Measurements from ENCODE around the gene CT55. TPM values are rescaled to one million over a fixed set of nuclear protein-coding genes. Genes with fewer than 3 reads are reported as not detected.
"Not testable (repeated sequence)": the region's sequence is repeated elsewhere in the genome, so short reads cannot be mapped to it uniquely, and the experiment has no call there.

The CT55 gene
- not detected for total RNA-seq

DNA sequence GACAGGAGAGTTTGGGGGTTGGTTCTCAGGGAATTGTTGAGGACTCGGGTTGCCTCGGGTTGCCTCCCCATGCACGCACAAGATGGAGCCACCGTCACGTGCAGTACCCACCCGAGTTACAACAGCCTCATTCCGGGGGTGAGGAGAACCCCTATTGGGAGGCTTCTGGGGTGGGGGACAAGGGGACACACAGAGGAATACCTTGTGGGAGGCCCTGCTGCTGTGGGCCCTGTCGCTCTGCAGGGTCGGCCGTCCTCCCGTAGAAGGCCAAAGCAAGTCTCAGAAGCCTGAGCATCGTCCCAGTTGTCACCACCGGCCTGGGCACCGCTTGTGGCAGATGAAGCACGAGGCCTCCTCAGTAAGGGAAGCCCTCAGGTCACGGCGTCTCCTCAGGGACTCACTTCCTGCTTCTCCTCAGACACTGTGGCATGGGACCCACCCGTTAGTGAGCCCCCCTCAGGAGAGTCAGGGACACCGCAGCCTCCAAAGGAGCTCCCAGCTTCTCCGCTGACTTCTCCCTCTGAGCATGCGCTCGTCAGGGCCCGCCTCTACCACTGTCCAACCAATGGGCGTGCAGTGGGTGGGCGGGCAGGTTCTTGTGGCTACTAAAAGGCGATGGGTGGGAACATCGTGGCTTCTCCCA, at the start of gene CT55:
Gene CT55, minus strand, starts transcription at position 522 of the 643 bp plus-strand sequence. Its CDS starts 227 bp downstream, at position 295.
- DNase-seq (ENCODE audit: low read depth in 2 of 3, low spot score in 2 of 3): no peak

GRCh38 chrX:135213200-135213844, 42.1 kb upstream of the CT55 start:
- DNase-seq (ENCODE audit: low read depth in 2 of 3, low spot score in 2 of 3): no peak

GRCh38 chrX:135206427-135206826, 35.2 kb upstream of the CT55 start:
- DNase-seq (ENCODE audit: low read depth in 2 of 3, low spot score in 2 of 3): not testable (repeated sequence)

DNA sequence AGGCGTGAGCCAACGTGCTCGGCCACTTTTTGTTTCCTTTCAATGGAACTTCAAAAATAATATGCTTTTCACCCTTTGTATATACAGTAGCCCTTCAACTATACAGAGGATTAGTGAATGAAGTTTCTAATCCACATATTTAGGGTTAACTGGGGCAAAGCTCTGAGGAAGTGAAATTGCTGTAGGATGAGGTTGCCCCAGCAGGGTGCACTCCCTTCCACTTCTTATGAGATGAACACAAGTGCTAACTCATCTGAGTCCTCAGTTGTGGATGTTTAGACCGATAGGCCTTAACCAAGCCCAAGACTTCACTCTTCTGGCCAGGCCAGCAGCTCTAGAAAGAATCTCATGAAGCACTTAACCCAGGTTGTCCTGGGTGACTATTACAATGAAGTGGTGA, 29.1 kb upstream of the CT55 start:
- DNase-seq (ENCODE audit: low read depth in 2 of 3, low spot score in 2 of 3): no peak

DNA sequence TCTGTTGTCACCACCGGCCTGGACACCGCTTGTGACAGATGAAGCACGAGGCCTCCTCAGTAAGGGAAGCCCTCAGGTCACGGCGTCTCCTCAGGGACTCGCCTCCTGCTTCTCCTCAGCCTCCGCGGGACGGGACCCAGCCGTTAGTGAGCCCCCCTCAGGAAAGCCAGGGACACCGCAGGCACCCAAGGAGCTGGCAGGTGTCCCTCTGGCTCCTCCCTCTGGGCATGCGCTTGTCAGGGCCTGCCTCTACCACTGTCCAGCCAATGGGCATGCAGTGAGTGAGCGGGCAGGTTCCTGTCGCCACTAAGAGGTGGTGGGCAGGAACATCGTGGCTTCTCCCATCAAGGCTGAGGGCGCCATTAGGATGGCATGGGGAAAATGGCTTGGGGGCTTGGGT, 23.5 kb upstream of the CT55 start:
- no peak for DNase-seq (ENCODE audit: low read depth in 2 of 3, low spot score in 2 of 3)

DNA sequence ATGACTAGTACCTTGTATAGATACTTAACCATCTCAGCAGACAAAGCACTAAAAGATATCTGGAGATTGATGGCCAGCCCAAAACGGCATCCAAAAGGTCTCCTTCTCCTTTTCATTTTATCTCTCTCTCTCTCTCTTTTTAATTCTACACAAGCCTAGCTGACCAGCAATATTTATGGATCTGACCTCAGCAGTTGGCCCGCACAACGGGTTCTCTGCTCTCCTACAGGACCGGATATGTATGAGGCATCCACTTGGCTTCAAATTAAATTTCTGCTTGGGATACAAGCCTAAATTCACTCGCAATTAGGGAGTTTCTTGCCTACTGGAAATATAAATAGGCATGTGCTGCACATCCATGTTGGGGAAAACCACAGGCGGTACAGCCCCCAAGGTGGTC, 22.5 kb upstream of the CT55 start:
- no peak for DNase-seq (ENCODE audit: low read depth in 2 of 3, low spot score in 2 of 3)

DNA sequence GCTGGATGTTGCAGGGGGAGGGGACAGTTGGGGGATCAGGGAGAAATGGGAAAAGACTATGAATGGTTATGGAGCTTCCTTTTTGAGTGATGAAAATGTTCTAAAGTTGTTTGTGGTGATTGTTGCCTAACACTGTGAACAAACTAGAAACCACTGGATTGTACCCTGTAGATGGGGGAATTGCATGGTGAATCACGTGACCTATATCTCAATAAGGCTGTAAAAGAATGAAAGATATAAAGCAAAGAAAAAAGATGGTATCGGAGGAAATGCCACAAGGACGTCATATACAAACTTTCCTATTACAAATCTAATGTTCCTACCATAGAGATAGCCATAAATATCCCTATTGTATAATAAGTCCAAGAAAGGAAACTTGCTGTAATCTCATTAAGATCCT, 20.6 kb upstream of the CT55 start:
- no peak for DNase-seq (ENCODE audit: low read depth in 2 of 3, low spot score in 2 of 3)

DNA sequence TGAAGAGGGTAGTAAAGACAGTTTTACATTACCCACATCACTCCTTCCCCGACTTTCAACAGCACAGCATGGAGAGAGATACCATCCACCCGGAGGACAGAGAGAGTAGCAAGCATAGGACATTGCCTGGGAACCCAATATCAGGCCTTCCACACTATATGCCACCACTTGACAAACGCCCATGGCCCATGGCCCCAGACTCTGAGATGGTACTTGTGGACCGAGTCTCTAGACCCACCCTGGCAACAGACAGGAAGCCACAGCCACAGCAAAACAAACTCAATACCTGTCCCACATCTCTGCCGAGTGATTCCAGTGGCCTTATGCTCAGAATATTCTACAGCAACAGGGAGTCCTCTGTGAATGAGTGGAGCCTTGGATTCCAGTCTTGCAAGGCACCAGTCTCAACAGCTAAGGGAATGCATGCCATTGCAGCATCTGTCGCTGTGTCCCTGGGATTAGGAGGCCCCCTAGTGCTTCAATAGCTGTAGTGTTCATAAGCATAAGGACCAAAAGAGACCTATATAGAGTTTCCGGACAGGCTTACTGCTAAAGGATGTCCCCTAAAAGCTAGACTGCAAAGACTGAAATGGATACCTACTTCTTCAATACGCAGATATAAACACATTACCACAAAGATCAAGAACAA, 14.7 kb upstream of the CT55 start:
- DNase-seq (ENCODE audit: low read depth in 2 of 3, low spot score in 2 of 3): peak; percentile 5 to 63 (median 28)

GRCh38 chrX:135178636-135179035, 7.4 kb upstream of the CT55 start:
- no peak for DNase-seq (ENCODE audit: low read depth in 2 of 3, low spot score in 2 of 3)

DNA sequence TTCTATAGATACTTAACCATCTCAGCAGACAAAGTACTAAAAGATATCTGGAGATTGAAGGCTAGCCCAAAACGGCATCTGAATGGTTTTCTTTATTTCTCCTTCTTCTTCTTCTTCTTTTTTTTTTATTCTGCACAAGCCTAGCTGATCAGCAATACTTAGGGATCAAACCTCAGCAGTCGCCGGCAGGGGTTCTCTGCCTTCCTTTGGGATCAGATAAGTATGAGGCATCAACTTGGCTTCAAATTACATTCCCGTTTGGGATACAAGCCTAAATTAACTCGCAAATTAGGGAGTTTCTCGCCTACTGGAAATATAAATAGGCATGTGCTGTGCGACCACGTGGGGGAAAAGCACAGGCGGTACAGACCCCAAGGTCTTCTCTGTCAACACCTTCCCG, 730 bp downstream of the CT55 start:
- DNase-seq (ENCODE audit: low read depth in 2 of 3, low spot score in 2 of 3): no peak

DNA sequence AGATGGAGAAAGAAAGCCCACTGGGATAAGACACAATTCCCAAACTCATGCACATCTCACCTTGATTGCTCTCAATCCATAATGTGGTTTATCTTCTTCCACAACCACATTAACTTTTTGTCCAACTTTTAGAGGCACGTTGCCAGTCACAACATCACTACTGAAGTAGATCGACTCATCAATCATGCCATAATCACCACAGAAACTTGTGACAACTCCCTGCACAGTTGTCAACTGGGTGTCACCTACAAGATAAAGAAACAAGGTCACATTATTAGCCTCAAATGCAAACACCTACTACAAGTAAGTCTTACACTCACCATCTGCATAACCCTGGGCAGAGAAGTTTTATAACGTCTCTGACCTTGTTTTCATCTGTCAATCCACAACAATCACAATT, 1.7 kb downstream of the CT55 start:
- not testable (repeated sequence) for DNase-seq (ENCODE audit: low read depth in 2 of 3, low spot score in 2 of 3)

GRCh38 chrX:135168486-135168885, 2.7 kb downstream of the CT55 start:
- peak in 1 of 3 donors; percentile 34 for DNase-seq (ENCODE audit: low read depth in 2 of 3, low spot score in 2 of 3)

DNA sequence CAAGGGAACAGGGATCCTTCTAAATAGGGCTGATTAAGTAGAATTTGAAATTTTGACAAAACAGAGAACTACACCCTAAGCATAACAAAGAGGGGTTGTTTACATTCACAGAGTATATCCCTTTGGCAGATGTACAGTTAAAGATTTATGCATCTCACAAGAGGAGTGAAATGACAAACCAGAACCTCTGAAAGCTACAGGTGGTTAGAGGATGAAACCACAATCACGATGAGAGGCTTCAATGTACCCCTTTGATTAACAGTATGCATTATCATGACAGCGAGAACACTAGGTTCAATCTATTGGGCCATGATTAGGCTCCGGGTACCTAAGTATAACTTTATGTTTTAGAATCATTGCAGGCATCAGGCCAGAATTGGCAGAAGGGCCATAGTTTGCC, 16.5 kb downstream of the CT55 start:
- DNase-seq (ENCODE audit: low read depth in 2 of 3, low spot score in 2 of 3): not testable (repeated sequence)

DNA sequence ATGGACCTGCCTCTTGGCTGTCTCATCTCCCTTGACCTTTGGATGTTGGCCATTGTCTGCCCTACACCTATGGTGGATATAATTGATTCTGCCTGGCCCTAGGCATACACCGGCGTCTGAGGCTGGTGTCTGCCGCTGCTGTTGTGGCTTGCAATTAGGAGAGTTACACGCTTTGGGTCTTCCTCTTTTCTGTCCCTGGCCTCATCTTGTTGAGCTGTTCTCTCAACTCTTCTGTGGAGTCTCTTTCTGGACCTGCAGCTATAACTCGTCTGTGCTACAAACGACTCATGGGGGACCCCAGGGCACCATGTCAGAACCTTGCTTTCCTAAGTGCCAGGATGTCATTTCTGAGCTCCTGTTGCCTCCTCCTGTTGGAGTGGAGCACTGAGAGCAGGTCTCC, 45.1 kb downstream of the CT55 start:
- not testable (repeated sequence) for DNase-seq (ENCODE audit: low read depth in 2 of 3, low spot score in 2 of 3)

GRCh38 chrX:135120056-135120576, 51.1 kb downstream of the CT55 start, which contains the start of gene ETDB:
Gene ETDB (minus strand): TSS chrX:135120526. CDS start chrX:135119261, 1,265 bp downstream.
- not testable (repeated sequence) for DNase-seq (ENCODE audit: low read depth in 2 of 3, low spot score in 2 of 3)

DNA sequence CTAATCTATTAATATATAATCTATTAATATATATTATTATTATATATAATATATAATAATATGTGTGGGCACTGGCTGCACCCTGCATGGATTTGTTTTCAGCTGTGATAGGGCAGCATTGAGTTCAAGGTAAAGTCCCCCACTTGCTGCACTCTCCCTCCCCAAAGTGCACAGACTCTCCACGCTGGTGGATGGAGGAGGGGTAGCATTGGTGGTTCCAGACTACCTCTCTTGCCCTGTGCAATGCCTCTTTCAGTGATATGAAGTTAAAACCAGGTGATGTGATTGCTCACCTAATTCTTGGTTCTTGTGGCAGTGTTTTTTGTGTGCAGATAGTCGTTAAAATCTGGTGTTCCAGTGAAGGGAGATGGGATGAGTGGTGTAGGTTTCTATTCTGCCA, 55.1 kb downstream of the CT55 start:
- DNase-seq (ENCODE audit: low read depth in 2 of 3, low spot score in 2 of 3): not testable (repeated sequence)

DNA sequence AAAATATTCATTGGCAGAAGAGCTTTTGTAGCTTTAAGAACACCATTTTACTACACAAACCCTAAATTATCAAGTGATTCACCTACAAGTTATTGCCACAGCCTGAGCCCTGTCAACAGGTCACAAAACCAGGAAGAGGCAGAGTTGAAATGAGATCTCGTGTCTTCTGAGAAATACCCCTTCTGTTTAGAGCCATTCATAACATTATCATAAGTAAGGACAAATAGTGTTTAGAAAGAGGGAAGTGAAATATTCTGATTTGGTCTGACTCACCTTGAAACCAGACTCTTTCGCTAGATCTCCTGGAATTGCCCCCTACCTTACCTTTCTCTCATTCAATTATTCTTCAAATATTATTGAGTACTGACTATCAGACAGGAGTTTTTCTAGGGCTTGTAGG, 56.8 kb downstream of the CT55 start:
- DNase-seq (ENCODE audit: low read depth in 2 of 3, low spot score in 2 of 3): no peak

DNA sequence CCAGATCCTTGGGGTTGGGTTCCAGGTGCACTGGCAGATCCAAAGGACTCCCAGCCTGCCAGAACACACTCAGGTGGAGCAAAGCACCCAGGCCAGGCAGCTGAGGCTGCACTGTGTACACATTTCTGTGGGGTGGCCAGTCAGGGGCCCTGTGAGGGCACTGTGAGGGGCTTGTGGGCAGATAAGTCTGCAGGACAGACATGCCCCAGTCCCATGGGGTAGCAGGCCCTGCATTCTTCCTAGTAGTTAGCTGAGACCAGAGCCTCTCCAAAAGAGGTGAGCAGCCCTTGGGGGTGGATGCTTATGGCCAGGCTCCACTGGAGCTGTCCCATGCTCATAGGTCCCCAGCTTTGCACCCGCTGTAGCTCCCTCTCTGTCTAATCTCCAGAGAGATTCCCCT, 58.5 kb downstream of the CT55 start:
- no peak for DNase-seq (ENCODE audit: low read depth in 2 of 3, low spot score in 2 of 3)

DNA sequence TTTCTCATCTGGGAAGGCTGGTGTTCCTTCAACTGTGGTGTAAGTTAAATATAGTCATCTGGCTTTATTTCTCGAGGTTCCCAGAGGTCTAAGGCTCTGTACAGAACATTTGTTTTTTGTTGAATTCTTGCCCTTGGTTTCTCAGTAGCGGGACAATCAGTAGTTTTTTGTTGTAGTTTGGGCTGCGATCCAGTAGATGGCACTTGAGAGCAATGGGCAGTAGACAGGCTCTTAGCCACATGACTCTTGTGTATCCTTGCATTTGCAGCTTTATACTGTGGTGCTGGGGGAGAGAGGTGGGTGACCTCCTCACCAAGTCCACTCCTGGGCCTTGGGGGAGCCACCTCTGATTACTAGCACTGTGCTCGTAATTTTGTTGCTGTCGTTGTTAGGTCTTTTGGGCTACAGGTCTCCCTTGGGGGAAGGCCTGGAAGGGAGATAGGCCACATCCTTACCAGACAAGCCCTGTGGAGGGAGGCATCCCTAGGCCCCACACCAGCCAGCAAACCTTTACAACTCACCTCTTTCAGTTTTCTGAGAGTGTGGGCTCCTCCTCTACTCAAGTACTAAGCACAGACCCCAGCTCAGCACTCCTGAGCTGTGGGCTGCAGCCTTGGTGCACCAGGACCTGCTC, 59.0 kb downstream of the CT55 start:
- DNase-seq (ENCODE audit: low read depth in 2 of 3, low spot score in 2 of 3): peak in 2 of 3 donors; percentile 26 to 61

GRCh38 chrX:135109554-135109953, 61.6 kb downstream of the CT55 start:
- no peak for DNase-seq (ENCODE audit: low read depth in 2 of 3, low spot score in 2 of 3)

Measured in hematopoietic multipotent progenitor cell (in vitro differentiated cells).